Measurements from ENCODE around the gene HNRNPH3.
"Not testable (repeated sequence)": the region's sequence is repeated elsewhere in the genome, so short reads cannot be mapped to it uniquely, and the experiment has no call there.

Gene HNRNPH3

GRCh38 chr10:68331455-68332258 lies at the start of gene HNRNPH3:
HNRNPH3 (plus strand) TSS chr10:68332064; CDS start chr10:68337222, 5,158 bp downstream.
- DNase-seq = peak; percentile 92

- no peak for DNase-seq
Observed at GRCh38 chr10:68284062-68285001, 47.5 kb upstream of the HNRNPH3 start.

- DNase-seq = no peak
Observed at GRCh38 chr10:68288717-68289116, 43.1 kb upstream of the HNRNPH3 start.

GRCh38 chr10:68290736-68291135 lies 41.1 kb upstream of the HNRNPH3 start:
- no peak for DNase-seq

- DNase-seq = no peak
Observed at GRCh38 chr10:68296843-68297663, 34.8 kb upstream of the HNRNPH3 start.

- no peak for DNase-seq
Observed at GRCh38 chr10:68301301-68301700, 30.6 kb upstream of the HNRNPH3 start.

- DNase-seq = no peak
Observed at GRCh38 chr10:68301790-68302502, 29.9 kb upstream of the HNRNPH3 start.

GRCh38 chr10:68302503-68302823 lies 29.4 kb upstream of the HNRNPH3 start:
- no peak for DNase-seq

- no peak for DNase-seq
Observed at GRCh38 chr10:68302871-68303270, 29.0 kb upstream of the HNRNPH3 start.

GRCh38 chr10:68303849-68304412 lies 27.9 kb upstream of the HNRNPH3 start:
- DNase-seq = no peak

- DNase-seq = no peak
Observed at GRCh38 chr10:68305854-68306253, 26.0 kb upstream of the HNRNPH3 start.

- no peak for DNase-seq
Observed at GRCh38 chr10:68310531-68310930, 21.3 kb upstream of the HNRNPH3 start.

- not testable (repeated sequence) for DNase-seq
Observed at GRCh38 chr10:68314930-68315329, 16.9 kb upstream of the HNRNPH3 start.

GRCh38 chr10:68315582-68315981 lies 16.3 kb upstream of the HNRNPH3 start:
- no peak for DNase-seq

- DNase-seq = no peak
Observed at GRCh38 chr10:68318331-68319059, 13.4 kb upstream of the HNRNPH3 start.

- DNase-seq = not testable (repeated sequence)
Observed at GRCh38 chr10:68324396-68324795, 7.5 kb upstream of the HNRNPH3 start.

- peak; percentile 41 for DNase-seq
Observed at GRCh38 chr10:68327889-68328786, 3.7 kb upstream of the HNRNPH3 start.

- DNase-seq = no peak
Observed at GRCh38 chr10:68329506-68329861, 2.4 kb upstream of the HNRNPH3 start.

GRCh38 chr10:68330852-68331454 lies 911 bp upstream of the HNRNPH3 start:
- DNase-seq = no peak

All from NCI-H2171 (cell line).